Measurements from ENCODE around the gene TSPAN9.

- TF ChIP-seq CTCF (conservative IDR thresholded peaks at IDR 0.05; ENCODE audit: low read depth in 2 of 2) = no peak
- TF ChIP-seq EZH2 (IDR thresholded peaks at IDR 0.05; ENCODE audit: low read depth, unreplicated experiment) = no peak
- TF ChIP-seq ETS1 (IDR thresholded peaks at IDR 0.05) = no peak
- TF ChIP-seq EZH2phosphoT487 (IDR thresholded peaks at IDR 0.05; ENCODE audit: unreplicated experiment) = no peak
- TF ChIP-seq JUNB (IDR thresholded peaks at IDR 0.05; ENCODE audit: unreplicated experiment) = no peak
- no peak for TF ChIP-seq CREB1 (CRISPR knock-in tag; IDR thresholded peaks at IDR 0.05; ENCODE audit: low read depth)
- TF ChIP-seq REST (IDR thresholded peaks at IDR 0.05; ENCODE audit: unreplicated experiment) = no peak
- TF ChIP-seq POLR2AphosphoS5 (IDR thresholded peaks at IDR 0.05; ENCODE audit: low read depth) = no peak
- TF ChIP-seq NANOG (IDR thresholded peaks at IDR 0.05; ENCODE audit: borderline replicate concordance) = no peak
- TF ChIP-seq ZNF114 (CRISPR knock-in tag; IDR thresholded peaks at IDR 0.05) = no peak
Measured at GRCh38 chr12:3042394-3042793, 34.8 kb upstream of the TSPAN9 start.
